ENCODE measurements around the gene PDCD4. TPM values are rescaled to one million over a fixed set of nuclear protein-coding genes. Genes with fewer than 3 reads are reported as not detected.

PDCD4 gene
- total and polyA plus RNA-seq, 2 of the 8 experiments (the other 6 are each of a cell fraction or from before 2014, with no cell fraction given) = 3.3 to 26.8 TPM

GRCh38 chr10:110852255-110852896, 19.4 kb upstream of the PDCD4 start:
- H3K56ac ChIP-seq (replicated peaks; ENCODE audit: insufficient read length, low read depth, low read length) = no peak overlapping the region
- H3K4ac ChIP-seq (replicated peaks; ENCODE audit: insufficient read length, low read depth, low read length) = no peak overlapping the region
- H4K91ac ChIP-seq (replicated peaks; ENCODE audit: insufficient read length, low read length) = no peak overlapping the region
- no peaks in the 10 kb centered on the region for H3K9me3 ChIP-seq (ENCODE audit: insufficient read depth in 2 of 2, low read depth in 1 of 2, low read length in 1 of 2)
- no peaks in the 10 kb centered on the region for H3K36me3 ChIP-seq (ENCODE audit: control insufficient read depth in 2 of 4, insufficient read depth in 4 of 4, low read length in 3 of 4)
- no peak overlapping the region for H4K8ac ChIP-seq (ENCODE audit: extremely low read depth, insufficient read depth, low read length)
- 0 out of 2 replicates have a peak overlapping the region, but pooled peaks have one; percentile 38 for H2AFZ ChIP-seq (ENCODE audit: low read length)
- H4K20me1 ChIP-seq (replicated peaks in 1 of 2; ENCODE audit: control insufficient read depth in 1 of 2, insufficient read depth in 2 of 2, low read length in 2 of 2) = no peaks in the 10 kb centered on the region
- H3K79me1 ChIP-seq (ENCODE audit: low read depth, low read length) = no peaks in the 10 kb centered on the region
- H3K79me2 ChIP-seq (ENCODE audit: control insufficient read depth in 1 of 2, insufficient read depth in 2 of 2, low read length in 2 of 2) = no peaks in the 10 kb centered on the region
- no peak overlapping the region for H4K5ac ChIP-seq (ENCODE audit: insufficient read length, low read depth, low read length)
- H2AK5ac ChIP-seq (ENCODE audit: low read depth, low read length) = no peak overlapping the region
- FAIRE-seq (no peak), DNase-seq (ENCODE audit: low read depth in 1 of 2, low spot score in 2 of 2) (peak in 1 of 2 experiments; percentile 38)
- POLR2A ChIA-PET (ENCODE audit: partially characterized antibody) = interaction anchor here (2.0 kb wide), 1 partner anchor 19 kb away, joined by 5 read pairs; the partner anchor contains the start of gene PDCD4
- no peak overlapping the region for H2BK15ac ChIP-seq (ENCODE audit: low read length)
- no peak overlapping the region for H2BK5ac ChIP-seq (ENCODE audit: low read depth, low read length)
- CTCF ChIA-PET (ENCODE audit: partially characterized antibody) = interaction anchor here (0.9 to 1.6 kb wide), 4 partner anchors 8 to 50 kb away, joined by 3 read pairs; no protein-coding TSS in a partner anchor
- H3K9ac ChIP-seq (replicated peaks in 1 of 4; ENCODE audit: extremely low read depth in 1 of 4, low read depth in 3 of 4, low read length in 3 of 4) = no peak overlapping the region
- no peak overlapping the region for H3K23ac ChIP-seq (ENCODE audit: insufficient read length)
- no peak overlapping the region for H3K14ac ChIP-seq (ENCODE audit: insufficient read length)
- no peak overlapping the region for H3K18ac ChIP-seq (ENCODE audit: extremely low read depth, low read length)
- H2BK12ac ChIP-seq (ENCODE audit: low read depth, low read length) = 0 out of 2 replicates have a peak overlapping the region, but pooled peaks have one; percentile 50
- H3K4me1 ChIP-seq (replicated peaks in 1 of 4; ENCODE audit: control insufficient read depth in 3 of 4, insufficient read depth in 4 of 4, low read length in 3 of 4) = no peaks in the 10 kb centered on the region
- TF ChIP-seq USF2 (IDR thresholded peaks at IDR 0.05; ENCODE audit: low read length) (no peak), RAD21 (IDR thresholded peaks at IDR 0.05 in 1 of 2, conservative IDR thresholded peaks at IDR 0.05 in 1 of 2; ENCODE audit: low read depth in 2 of 2, low read length in 2 of 2) (no peak)
- H3K4me2 ChIP-seq (ENCODE audit: insufficient read depth in 1 of 2, low read depth in 2 of 2, low read length in 2 of 2) = no peak overlapping the region
- H3K27ac ChIP-seq (ENCODE audit: low read depth, low read length) = no peak overlapping the region
- no peaks in the 10 kb centered on the region for H3K23me2 ChIP-seq (ENCODE audit: low read depth, low read length)
- WGBS, 2 experiments (ENCODE audit: extremely low coverage in 1 of 2, insufficient coverage in 1 of 2, insufficient read length in 1 of 2, insufficient replicate concordance in 2 of 2, low coverage in 1 of 2, low lambda C conversion rate in 2 of 2, missing lambda C conversion rate in 1 of 2) = 76% methylated on average over 7 of the region's 7 CpGs; no CpG with 5 or more reads in 1 of the 2 experiments
- no peak overlapping the region for H2BK120ac ChIP-seq (replicated peaks; ENCODE audit: low read depth, low read length)
- H3K4me3 ChIP-seq (ENCODE audit: extremely low read depth in 1 of 4, insufficient read depth in 2 of 4, low read depth in 3 of 4, low read length in 4 of 4) = no peak overlapping the region
- H3K27me3 ChIP-seq (replicated peaks in 1 of 4; ENCODE audit: control insufficient read depth in 3 of 4, extremely low read depth in 1 of 4, insufficient read depth in 3 of 4, low read length in 3 of 4) = no peaks in the 10 kb centered on the region
- H2BK20ac ChIP-seq (ENCODE audit: low read length) = no peak overlapping the region
